Neural progenitor cell (in vitro differentiated cells): ENCODE data around the gene MUC6.

Experiments used
- CTCF ChIP-seq: fragments of 200-600 bp; sonication (generic); IDR thresholded peaks from 2 replicates; pipeline ENCODE4 v1.5.1; 2017; ENCODE audit warnings: antibody characterized with exemption, mild to moderate bottlenecking
- EZH2 ChIP-seq: fragments of 200-600 bp; sonication (generic); IDR thresholded peaks from 2 replicates; pipeline ENCODE4 v1.6.1; 2017; ENCODE audit warnings: antibody characterized with exemption, mild to moderate bottlenecking, moderate library complexity
- EZH2phosphoT487 ChIP-seq: fragments of 200-600 bp; sonication (generic); IDR thresholded peaks from 2 replicates; pipeline ENCODE4 v1.6.1; 2017; ENCODE audit warnings: antibody characterized with exemption

DNA sequence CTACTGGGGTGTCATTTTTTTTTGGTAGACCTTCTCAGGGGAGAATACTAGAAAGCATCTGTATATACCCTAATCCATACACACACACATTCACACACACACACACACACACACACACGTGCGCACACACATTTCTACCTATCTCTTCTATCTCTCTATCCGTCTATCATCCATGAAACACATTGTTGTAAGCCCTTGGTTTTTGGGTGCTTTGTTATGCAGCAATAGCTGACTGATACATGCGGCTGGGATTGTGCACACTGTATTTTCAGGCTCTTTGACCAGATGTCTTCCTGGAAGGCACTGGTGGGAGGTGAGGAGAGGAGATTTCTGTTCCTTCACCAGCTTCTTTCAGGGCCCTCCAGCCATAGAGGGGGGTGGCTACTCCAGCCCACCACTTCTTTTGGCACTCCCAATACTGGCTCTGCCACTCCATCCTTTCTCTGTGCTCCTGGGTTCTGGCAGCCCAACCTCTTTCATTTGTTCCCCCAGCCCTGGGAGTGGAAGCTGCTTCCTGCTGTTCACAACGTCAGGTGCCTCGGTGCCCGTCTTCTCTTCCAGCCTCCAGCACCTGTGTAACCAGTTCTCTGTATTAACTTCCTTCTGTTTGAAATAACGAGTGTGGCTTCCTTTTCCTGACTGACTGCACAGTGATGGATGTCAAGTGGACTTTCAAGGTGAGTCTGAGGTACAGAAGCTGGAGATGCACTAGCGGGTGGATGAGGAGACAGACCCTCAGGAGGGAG lies 25.7 kb upstream of the MUC6 start:
- TF ChIP-seq CTCF, result no peak
- no peak for TF ChIP-seq EZH2
- no peak for TF ChIP-seq EZH2phosphoT487
